HL-60 (cell line): Measurements from ENCODE around the gene DDR1.

ENCODE experiments used
- DNase-seq, 2 experiments: peaks; one replicate each; pipeline ENCODE4 v3.0.0-alpha.2; 2010 to 2020; ENCODE audit warnings: low read depth in 1 of 2, low spot score in 1 of 2
- H3K27ac ChIP-seq: fragments of 250-450 bp; sonication (Bioruptor Pico); replicated peaks from 2 replicates; pipeline ENCODE4 v1.5.1; 2020; ENCODE audit warnings: mild to moderate bottlenecking, moderate library complexity
- H3K27me3 ChIP-seq: fragments of 250-450 bp; sonication (Bioruptor Pico); 2 replicates; pipeline ENCODE4 v1.5.1; 2021; ENCODE audit warnings: mild to moderate bottlenecking, moderate library complexity; ENCODE audit not compliant: insufficient read depth, poor library complexity, severe bottlenecking
- H3K4me3 ChIP-seq: replicated peaks from 2 replicates; pipeline ENCODE4 v1.5.1; 2011; ENCODE audit warnings: mild to moderate bottlenecking, control low read depth, low read length; ENCODE audit not compliant: insufficient read depth
- GABPA ChIP-seq: IDR thresholded peaks from 2 replicates; pipeline ENCODE4 v1.6.1; 2012; ENCODE audit warnings: low read depth
- POLR2AphosphoS5 ChIP-seq: IDR thresholded peaks from 2 replicates; pipeline ENCODE4 v1.6.1; 2012; ENCODE audit warnings: low read depth
- SPI1 ChIP-seq: IDR thresholded peaks from 2 replicates; pipeline ENCODE4 v1.6.1; 2012; ENCODE audit warnings: low read depth, mild to moderate bottlenecking, borderline replicate concordance
- TF ChIP-seq, protein P1 (sequence below): IDR thresholded peaks from one replicate; pipeline ENCODE4 v1.5.1; 2011; ENCODE audit warnings: low read length, control low read depth, inconsistent platforms; ENCODE audit not compliant: insufficient read depth
- TF ChIP-seq, protein P2 (sequence below): IDR thresholded peaks from 2 replicates; pipeline ENCODE4 v1.6.1; 2012; ENCODE audit warnings: low read depth; ENCODE audit not compliant: insufficient replicate concordance

DDR1 gene

DNA sequence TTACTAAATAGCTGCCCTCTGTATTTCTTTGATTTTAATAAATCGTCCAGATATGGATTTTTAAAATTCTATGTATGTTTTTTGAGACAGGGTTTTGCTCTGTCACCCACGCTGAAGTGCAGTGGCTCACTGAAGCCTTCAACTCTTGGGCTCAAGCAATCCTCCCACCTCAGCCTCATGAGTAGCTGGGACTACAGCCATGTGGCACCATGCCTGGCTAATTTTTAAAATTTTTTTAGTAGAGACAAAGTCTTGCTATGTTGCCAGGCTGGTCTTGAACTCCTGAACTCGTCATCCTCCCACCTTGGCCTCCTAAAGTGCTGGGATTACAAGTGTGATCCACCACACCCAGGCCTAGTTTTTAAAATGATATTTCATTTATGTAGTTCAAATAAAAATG, 47.4 kb upstream of the DDR1 start:
- no peaks in the 10 kb centered on the region for H3K27me3 ChIP-seq
- no peak overlapping the region for H3K27ac ChIP-seq
- TF ChIP-seq, protein P1, sequence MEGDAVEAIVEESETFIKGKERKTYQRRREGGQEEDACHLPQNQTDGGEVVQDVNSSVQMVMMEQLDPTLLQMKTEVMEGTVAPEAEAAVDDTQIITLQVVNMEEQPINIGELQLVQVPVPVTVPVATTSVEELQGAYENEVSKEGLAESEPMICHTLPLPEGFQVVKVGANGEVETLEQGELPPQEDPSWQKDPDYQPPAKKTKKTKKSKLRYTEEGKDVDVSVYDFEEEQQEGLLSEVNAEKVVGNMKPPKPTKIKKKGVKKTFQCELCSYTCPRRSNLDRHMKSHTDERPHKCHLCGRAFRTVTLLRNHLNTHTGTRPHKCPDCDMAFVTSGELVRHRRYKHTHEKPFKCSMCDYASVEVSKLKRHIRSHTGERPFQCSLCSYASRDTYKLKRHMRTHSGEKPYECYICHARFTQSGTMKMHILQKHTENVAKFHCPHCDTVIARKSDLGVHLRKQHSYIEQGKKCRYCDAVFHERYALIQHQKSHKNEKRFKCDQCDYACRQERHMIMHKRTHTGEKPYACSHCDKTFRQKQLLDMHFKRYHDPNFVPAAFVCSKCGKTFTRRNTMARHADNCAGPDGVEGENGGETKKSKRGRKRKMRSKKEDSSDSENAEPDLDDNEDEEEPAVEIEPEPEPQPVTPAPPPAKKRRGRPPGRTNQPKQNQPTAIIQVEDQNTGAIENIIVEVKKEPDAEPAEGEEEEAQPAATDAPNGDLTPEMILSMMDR, result no peak
- TF ChIP-seq GABPA (no peak), POLR2AphosphoS5 (no peak), SPI1 (no peak)
- TF ChIP-seq, protein P2, sequence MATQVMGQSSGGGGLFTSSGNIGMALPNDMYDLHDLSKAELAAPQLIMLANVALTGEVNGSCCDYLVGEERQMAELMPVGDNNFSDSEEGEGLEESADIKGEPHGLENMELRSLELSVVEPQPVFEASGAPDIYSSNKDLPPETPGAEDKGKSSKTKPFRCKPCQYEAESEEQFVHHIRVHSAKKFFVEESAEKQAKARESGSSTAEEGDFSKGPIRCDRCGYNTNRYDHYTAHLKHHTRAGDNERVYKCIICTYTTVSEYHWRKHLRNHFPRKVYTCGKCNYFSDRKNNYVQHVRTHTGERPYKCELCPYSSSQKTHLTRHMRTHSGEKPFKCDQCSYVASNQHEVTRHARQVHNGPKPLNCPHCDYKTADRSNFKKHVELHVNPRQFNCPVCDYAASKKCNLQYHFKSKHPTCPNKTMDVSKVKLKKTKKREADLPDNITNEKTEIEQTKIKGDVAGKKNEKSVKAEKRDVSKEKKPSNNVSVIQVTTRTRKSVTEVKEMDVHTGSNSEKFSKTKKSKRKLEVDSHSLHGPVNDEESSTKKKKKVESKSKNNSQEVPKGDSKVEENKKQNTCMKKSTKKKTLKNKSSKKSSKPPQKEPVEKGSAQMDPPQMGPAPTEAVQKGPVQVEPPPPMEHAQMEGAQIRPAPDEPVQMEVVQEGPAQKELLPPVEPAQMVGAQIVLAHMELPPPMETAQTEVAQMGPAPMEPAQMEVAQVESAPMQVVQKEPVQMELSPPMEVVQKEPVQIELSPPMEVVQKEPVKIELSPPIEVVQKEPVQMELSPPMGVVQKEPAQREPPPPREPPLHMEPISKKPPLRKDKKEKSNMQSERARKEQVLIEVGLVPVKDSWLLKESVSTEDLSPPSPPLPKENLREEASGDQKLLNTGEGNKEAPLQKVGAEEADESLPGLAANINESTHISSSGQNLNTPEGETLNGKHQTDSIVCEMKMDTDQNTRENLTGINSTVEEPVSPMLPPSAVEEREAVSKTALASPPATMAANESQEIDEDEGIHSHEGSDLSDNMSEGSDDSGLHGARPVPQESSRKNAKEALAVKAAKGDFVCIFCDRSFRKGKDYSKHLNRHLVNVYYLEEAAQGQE, result no peak
- no peak overlapping the region for H3K4me3 ChIP-seq
- DNase-seq, result no peak

DNA sequence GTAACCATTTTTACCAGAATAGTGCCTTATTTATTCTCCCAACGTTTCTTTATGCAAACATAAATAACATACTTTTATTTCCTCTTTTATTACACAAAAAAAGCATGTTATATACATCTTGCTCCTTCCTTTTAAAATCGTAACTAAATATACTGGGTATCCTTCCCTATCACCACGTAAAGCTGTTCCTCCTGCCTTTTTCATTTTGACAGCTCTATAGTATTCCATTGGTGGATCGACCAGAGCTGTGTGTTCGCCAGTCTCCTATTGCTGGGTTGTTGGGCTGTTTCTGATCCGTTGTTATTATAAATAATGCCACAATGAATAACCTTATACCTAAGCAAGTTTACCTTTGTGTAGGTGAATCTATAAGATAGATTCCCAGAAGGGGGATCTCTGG, 46.9 kb upstream of the DDR1 start:
- H3K27ac ChIP-seq, result no peak overlapping the region
- no peak for DNase-seq
- H3K4me3 ChIP-seq, result no peak overlapping the region
- TF ChIP-seq GABPA (no peak), SPI1 (no peak), POLR2AphosphoS5 (no peak)
- TF ChIP-seq, protein P1, result no peak
- TF ChIP-seq, protein P2, result no peak
- no peaks in the 10 kb centered on the region for H3K27me3 ChIP-seq

DNA sequence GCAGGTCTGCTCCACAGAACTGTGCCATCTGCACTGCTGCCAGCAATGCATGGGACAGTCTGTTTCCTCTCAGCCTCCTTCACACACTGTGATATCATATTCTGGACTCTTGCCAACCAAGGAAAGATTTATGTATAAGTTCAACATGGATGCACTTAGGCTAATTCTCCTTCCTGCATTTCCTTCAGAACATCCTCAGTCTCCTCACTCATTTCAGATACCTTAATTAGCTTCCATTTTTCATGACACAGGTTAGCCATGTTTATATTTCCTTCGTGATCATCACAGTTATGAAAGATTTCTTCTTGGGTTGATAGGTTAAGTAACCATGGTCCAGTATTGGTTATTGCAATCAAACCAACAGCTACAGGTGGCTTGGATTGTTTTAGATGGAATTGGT, 46.4 kb upstream of the DDR1 start:
- DNase-seq, result no peak
- Histone ChIP-seq H3K4me3 (no peak overlapping the region), H3K27me3 (no peaks in the 10 kb centered on the region), H3K27ac (no peak overlapping the region)
- TF ChIP-seq POLR2AphosphoS5 (no peak), GABPA (no peak), SPI1 (no peak)
- TF ChIP-seq, protein P2, result no peak
- TF ChIP-seq, protein P1, result no peak
